PC-9 (cell line): ENCODE measurements around the gene SKIC3. TPM values are rescaled to one million over a fixed set of nuclear protein-coding genes. Genes with fewer than 3 reads are reported as not detected.

Source experiments
- BruUV-seq: library from RNA; stranded (reverse); fragments of 400-500 nt; replicated peaks from 2 replicates; lab custom pipeline; 2021; lab: Mats Ljungman, UMichigan
- CTCF ChIA-PET: fragments of 300-600 bp; sonication (Branson Sonifier 250); formaldehyde crosslinking; loops from one replicate; lab custom pipeline; 2022; ENCODE audit warnings: antibody characterized with exemption; lab: Charles Lee
- POLR2A ChIA-PET: fragments of 300-600 bp; sonication (Branson Sonifier 250); formaldehyde crosslinking; loops from one replicate; lab custom pipeline; 2022; ENCODE audit warnings: antibody characterized with exemption; ENCODE audit not compliant: unreplicated experiment; lab: Charles Lee
- DNase-seq, 2 experiments: peaks; one replicate each; pipeline versions ENCODE4 v3.0.0 to v3.0.0-alpha.2; 2015 to 2022; ENCODE audit warnings: mixed read lengths in 1 of 2
- H2AFZ ChIP-seq: fragments of 200-600 bp; sonication (generic); 2 replicates; pipeline ENCODE4 v1.8.1; 2017; ENCODE audit warnings: antibody characterized with exemption
- H3F3A ChIP-seq: fragments of 200-600 bp; sonication (generic); 2 replicates; pipeline ENCODE4 v1.8.1; 2017; ENCODE audit warnings: antibody characterized with exemption, mild to moderate bottlenecking, low read depth; ENCODE audit not compliant: insufficient read depth
- H3K27ac ChIP-seq: fragments of 200-600 bp; sonication (generic); 2 replicates; pipeline ENCODE4 v1.6.1; 2016; ENCODE audit warnings: mixed run types
- H3K27me3 ChIP-seq: fragments of 200-600 bp; sonication (generic); 2 replicates; pipeline ENCODE4 v1.6.1; 2016; ENCODE audit warnings: low read depth, mixed run types; ENCODE audit not compliant: insufficient read depth
- H3K36me3 ChIP-seq: fragments of 200-600 bp; sonication (generic); 2 replicates; pipeline ENCODE4 v1.6.1; 2016; ENCODE audit warnings: low read depth, mixed run types
- H3K4me1 ChIP-seq: fragments of 200-600 bp; sonication (generic); replicated peaks from 2 replicates; pipeline ENCODE4 v1.6.1; 2016; ENCODE audit warnings: mixed run types; ENCODE audit not compliant: insufficient read depth
- H3K4me2 ChIP-seq: fragments of 200-600 bp; sonication (generic); 2 replicates; pipeline ENCODE4 v1.6.1; 2017; ENCODE audit warnings: mixed run types
- H3K4me3 ChIP-seq: fragments of 200-600 bp; sonication (generic); 2 replicates; pipeline ENCODE4 v1.6.1; 2016; ENCODE audit warnings: mixed run types
- H3K79me2 ChIP-seq: fragments of 200-600 bp; sonication (generic); 2 replicates; pipeline ENCODE4 v1.6.1; 2017; ENCODE audit warnings: low read depth, mixed run types
- H3K9me2 ChIP-seq: fragments of 200-600 bp; sonication (generic); 2 replicates; pipeline ENCODE4 v1.8.1; 2017; ENCODE audit warnings: mild to moderate bottlenecking; ENCODE audit not compliant: insufficient read depth
- H3K9me3 ChIP-seq: fragments of 200-600 bp; sonication (generic); 2 replicates; pipeline ENCODE4 v1.8.1; 2016; ENCODE audit warnings: low read depth; ENCODE audit not compliant: insufficient read depth
- H4K20me1 ChIP-seq: fragments of 200-600 bp; sonication (generic); 2 replicates; pipeline ENCODE4 v1.8.1; 2017; ENCODE audit not compliant: insufficient read depth
- CTCF ChIP-seq: fragments of 200-600 bp; sonication (generic); conservative IDR thresholded peaks from 2 replicates; pipeline ENCODE4 v1.6.1; 2017; ENCODE audit warnings: mixed run types, antibody characterized with exemption, mild to moderate bottlenecking, moderate library complexity
- EZH2 ChIP-seq: fragments of 200-600 bp; sonication (generic); IDR thresholded peaks from 2 replicates; pipeline ENCODE4 v1.8.0; 2017; ENCODE audit warnings: antibody characterized with exemption, low read depth
- intact Hi-C: fragments of 100-400 bp; cut with micrococcal nuclease; formaldehyde crosslinking; loops from one replicate; pipeline ENCODE4 v1.10.0; 2022; ENCODE audit not compliant: unreplicated experiment
- total RNA-seq: library from RNA; stranded (reverse); gene quantifications from 2 replicates; pipeline ENCODE4 v1.2.3, GENCODE V29; 2021

Gene SKIC3
- total RNA-seq, 1 experiment from 2014 or later, result 50.7 TPM

GRCh38 chr5:95562282-95562681 is 7.5 kb upstream of the SKIC3 start:
- ChIA-PET POLR2A (no interaction called here), CTCF (no interaction called here)
- H3K4me2 ChIP-seq, result no peak overlapping the region
- H3K4me1 ChIP-seq, result no peaks in the 10 kb centered on the region
- TF ChIP-seq CTCF (no peak), EZH2 (no peak)
- H3K79me2 ChIP-seq, result 0 out of 2 replicates have a peak, but pooled peaks cover 4% of the 10 kb centered on the region
- H4K20me1 ChIP-seq, result no peaks in the 10 kb centered on the region
- BruUV-seq, result no TSS peak
- no peaks in the 10 kb centered on the region for H3F3A ChIP-seq
- H3K9me2 ChIP-seq, result no peaks in the 10 kb centered on the region
- intact Hi-C loops, result no loop called here
- no peak overlapping the region for H2AFZ ChIP-seq
- no peak for DNase-seq
- no peak overlapping the region for H3K27ac ChIP-seq
- H3K9me3 ChIP-seq, result no peaks in the 10 kb centered on the region
- H3K36me3 ChIP-seq, result no peaks in the 10 kb centered on the region
- H3K27me3 ChIP-seq, result no peaks in the 10 kb centered on the region
- no peak overlapping the region for H3K4me3 ChIP-seq

- no peak for DNase-seq
- no peak overlapping the region for H3K4me3 ChIP-seq
- no TSS peak for BruUV-seq
- no peaks in the 10 kb centered on the region for H3K9me3 ChIP-seq
- H3K4me1 ChIP-seq, result peaks cover 16% of the 10 kb centered on the region
- H3K27ac ChIP-seq, result no peak overlapping the region
- no peaks in the 10 kb centered on the region for H4K20me1 ChIP-seq
- H3K36me3 ChIP-seq, result no peaks in the 10 kb centered on the region
- no peaks in the 10 kb centered on the region for H3K27me3 ChIP-seq
- intact Hi-C loops, result loop anchor here (5.0 kb wide), 1 partner anchor 284 kb away; no protein-coding TSS in a partner anchor
- no peak overlapping the region for H3K4me2 ChIP-seq
- H3K9me2 ChIP-seq, result no peaks in the 10 kb centered on the region
- TF ChIP-seq CTCF, result no peak
- no peak for TF ChIP-seq EZH2
- peaks cover 27% of the 10 kb centered on the region; the same call in 1 of the 2 replicates for H3F3A ChIP-seq
- peaks cover 22% of the 10 kb centered on the region for H3K79me2 ChIP-seq
- CTCF ChIA-PET, result no interaction called here
- H2AFZ ChIP-seq, result no peak overlapping the region
- POLR2A ChIA-PET, result no interaction called here
These were observed 3.1 kb upstream of the SKIC3 start for GRCh38 chr5:95557841-95558240.

- CTCF ChIA-PET, result no interaction called here
- H2AFZ ChIP-seq, result peak overlapping the region; percentile 91
- peaks cover 29% of the 10 kb centered on the region; the same call in 1 of the 2 replicates for H3F3A ChIP-seq
- peaks cover 16% of the 10 kb centered on the region for H3K4me1 ChIP-seq
- peak overlapping the region; percentile 91 for H3K4me2 ChIP-seq
- no peak for TF ChIP-seq CTCF
- no peak for TF ChIP-seq EZH2
- H4K20me1 ChIP-seq, result no peaks in the 10 kb centered on the region
- no peak for DNase-seq
- intact Hi-C loops, result loop anchor here (2.0 to 5.0 kb wide), 2 partner anchors 91 to 287 kb away; partner anchors contain the start of gene RFESD
- peak overlapping the region; percentile 71 for H3K4me3 ChIP-seq
- no peaks in the 10 kb centered on the region for H3K9me3 ChIP-seq
- peak overlapping the region; percentile 84 for H3K27ac ChIP-seq
- H3K9me2 ChIP-seq, result no peaks in the 10 kb centered on the region
- POLR2A ChIA-PET, result no interaction called here
- H3K79me2 ChIP-seq, result peaks cover 29% of the 10 kb centered on the region
- no peaks in the 10 kb centered on the region for H3K27me3 ChIP-seq
- no peaks in the 10 kb centered on the region for H3K36me3 ChIP-seq
- BruUV-seq, result no TSS peak
These were observed 776 bp upstream of the SKIC3 start for GRCh38 chr5:95555553-95555952.
